ENCODE data around the gene PPL. TPM values are rescaled to one million over a fixed set of nuclear protein-coding genes. Genes with fewer than 3 reads are reported as not detected.

The PPL gene, protein sequence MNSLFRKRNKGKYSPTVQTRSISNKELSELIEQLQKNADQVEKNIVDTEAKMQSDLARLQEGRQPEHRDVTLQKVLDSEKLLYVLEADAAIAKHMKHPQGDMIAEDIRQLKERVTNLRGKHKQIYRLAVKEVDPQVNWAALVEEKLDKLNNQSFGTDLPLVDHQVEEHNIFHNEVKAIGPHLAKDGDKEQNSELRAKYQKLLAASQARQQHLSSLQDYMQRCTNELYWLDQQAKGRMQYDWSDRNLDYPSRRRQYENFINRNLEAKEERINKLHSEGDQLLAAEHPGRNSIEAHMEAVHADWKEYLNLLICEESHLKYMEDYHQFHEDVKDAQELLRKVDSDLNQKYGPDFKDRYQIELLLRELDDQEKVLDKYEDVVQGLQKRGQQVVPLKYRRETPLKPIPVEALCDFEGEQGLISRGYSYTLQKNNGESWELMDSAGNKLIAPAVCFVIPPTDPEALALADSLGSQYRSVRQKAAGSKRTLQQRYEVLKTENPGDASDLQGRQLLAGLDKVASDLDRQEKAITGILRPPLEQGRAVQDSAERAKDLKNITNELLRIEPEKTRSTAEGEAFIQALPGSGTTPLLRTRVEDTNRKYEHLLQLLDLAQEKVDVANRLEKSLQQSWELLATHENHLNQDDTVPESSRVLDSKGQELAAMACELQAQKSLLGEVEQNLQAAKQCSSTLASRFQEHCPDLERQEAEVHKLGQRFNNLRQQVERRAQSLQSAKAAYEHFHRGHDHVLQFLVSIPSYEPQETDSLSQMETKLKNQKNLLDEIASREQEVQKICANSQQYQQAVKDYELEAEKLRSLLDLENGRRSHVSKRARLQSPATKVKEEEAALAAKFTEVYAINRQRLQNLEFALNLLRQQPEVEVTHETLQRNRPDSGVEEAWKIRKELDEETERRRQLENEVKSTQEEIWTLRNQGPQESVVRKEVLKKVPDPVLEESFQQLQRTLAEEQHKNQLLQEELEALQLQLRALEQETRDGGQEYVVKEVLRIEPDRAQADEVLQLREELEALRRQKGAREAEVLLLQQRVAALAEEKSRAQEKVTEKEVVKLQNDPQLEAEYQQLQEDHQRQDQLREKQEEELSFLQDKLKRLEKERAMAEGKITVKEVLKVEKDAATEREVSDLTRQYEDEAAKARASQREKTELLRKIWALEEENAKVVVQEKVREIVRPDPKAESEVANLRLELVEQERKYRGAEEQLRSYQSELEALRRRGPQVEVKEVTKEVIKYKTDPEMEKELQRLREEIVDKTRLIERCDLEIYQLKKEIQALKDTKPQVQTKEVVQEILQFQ (N-terminal part only)
- total RNA-seq (0.05 and 0.20 TPM in 2 replicates), polyA plus RNA-seq (0.03 and 0.07 TPM in 2 replicates), polyA minus RNA-seq (0.06 and 0.27 TPM in 2 replicates), Bru-seq, nascent RNA (percentile 10 among the genes with signal in this experiment), BruChase-seq, experiment 1, labeled RNA remaining after a 6-hour chase (percentile 8 among the genes with signal in this experiment), BruChase-seq, experiment 2, labeled RNA remaining after a 2-hour chase (percentile 7 among the genes with signal in this experiment)
- 0.04 and 0.05 TPM in 2 replicates for polyA plus RNA-seq (2011; cell fraction: cytosol; rRNA removed)
- 0.07 and 0.14 TPM in 2 replicates for polyA plus RNA-seq (2011; cell fraction: nucleus; rRNA removed)
- polyA plus RNA-seq (2012), result 0.07 and 0.16 TPM in 2 replicates
- polyA minus RNA-seq (2011; cell fraction: cytosol; rRNA and poly(A)+ RNA removed), result 8.9 TPM
- 0.10 TPM in 2 replicates for polyA minus RNA-seq (2011; cell fraction: nucleus; rRNA and poly(A)+ RNA removed)
- long read RNA-seq, partial matches to known transcripts, result 0 of 1 reads
- long read RNA-seq, other reads (novel, unspliced or antisense), result 1 of 1 reads

DNA sequence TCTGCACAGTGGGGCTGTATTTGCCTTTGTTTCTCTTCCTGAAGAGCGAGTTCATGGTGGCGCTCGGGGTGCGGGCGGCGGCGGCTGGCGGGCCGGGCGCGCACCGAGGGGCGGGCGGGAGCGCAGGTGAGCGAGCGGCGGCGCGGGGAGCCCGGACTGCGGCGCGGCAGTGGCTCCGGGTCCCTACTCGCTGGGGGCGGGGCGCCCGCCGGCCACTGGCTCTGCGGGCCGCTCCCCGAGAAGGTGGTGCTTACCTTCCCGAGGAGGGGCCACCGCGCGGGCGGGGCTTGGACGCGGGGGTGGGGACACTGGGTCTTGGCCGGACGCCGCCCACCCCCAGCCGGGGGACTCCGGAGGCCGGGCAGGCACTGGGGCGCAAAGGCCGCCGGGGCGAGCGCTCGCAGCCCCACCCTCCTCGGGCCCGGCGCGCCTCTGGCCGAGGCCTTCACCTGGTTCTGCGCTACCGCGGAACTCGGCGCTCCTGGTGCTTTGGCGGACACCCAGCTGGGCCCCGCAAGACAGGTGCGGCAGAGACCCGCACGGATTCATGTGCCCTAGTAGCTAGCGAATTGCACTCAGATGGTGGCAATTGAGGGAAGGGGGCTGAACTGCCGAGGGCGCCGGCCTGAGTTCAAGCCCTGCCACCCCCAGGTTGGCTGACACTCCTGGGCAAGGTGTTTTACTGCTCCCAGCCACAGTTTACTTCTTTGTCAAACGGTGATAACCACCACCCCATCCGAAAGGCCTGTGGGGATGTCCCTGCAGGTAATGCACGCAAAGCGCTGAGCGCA, at the start of gene PPL:
TSS of gene PPL (minus strand) at position 158 of the 791 bp plus-strand sequence. CDS start at position 55, 103 bp downstream.
- H3K27ac ChIP-seq (ENCODE audit: insufficient read depth, low read depth, low read length), result no peak within 1 kb of the TSS
- no peaks in the 10 kb centered on the region for H3K79me2 ChIP-seq (ENCODE audit: control insufficient read depth, insufficient read depth, low read length)
- FAIRE-seq, result no peak
- peaks cover 3% of the 10 kb centered on the region for H3K4me1 ChIP-seq (ENCODE audit: control insufficient read depth, extremely low read depth, insufficient read depth, low read length)
- dilution Hi-C loops (cut with MboI; ENCODE audit: extremely low pct_ligation_motif_present, low sequenced_read_pairs) (no loop called here), intact Hi-C loops (cut with micrococcal nuclease) (no loop called here)
- DNase-seq (ENCODE audit: low read depth, low spot score), result no peak
- H3K4me3 ChIP-seq (replicated peaks in 1 of 3; ENCODE audit: insufficient read depth in 1 of 3, low read depth in 1 of 3, low read length in 3 of 3), result peak within 1 kb of the TSS in 1 of 3 experiments; percentile 21
- H2AFZ ChIP-seq (ENCODE audit: low read depth, low read length), result no peak within 1 kb of the TSS
- no peak for TF ChIP-seq GATA2 (IDR thresholded peaks at IDR 0.05; ENCODE audit: insufficient read depth, insufficient read length, low read depth, low read length)
- peak; percentile 57 for TF ChIP-seq EZH2 (IDR thresholded peaks at IDR 0.05; ENCODE audit: borderline replicate concordance, low read depth, low read length, severe bottlenecking)
- no peaks in the 10 kb centered on the region for H3K9me3 ChIP-seq (replicated peaks; ENCODE audit: control insufficient read depth, insufficient read depth, low read length)
- peaks cover 15 to 21% of the 10 kb centered on the region in 2 experiments for H3K27me3 ChIP-seq (ENCODE audit: control insufficient read depth in 2 of 2, insufficient read depth in 2 of 2, low read length in 2 of 2)
- H4K20me1 ChIP-seq (replicated peaks; ENCODE audit: control insufficient read depth, extremely low read depth, insufficient read depth, low read length), result no peaks in the 10 kb centered on the region
- ChIA-PET POLR2A (no interaction called here), CTCF (interaction anchor here (0.6 to 1.3 kb wide), 4 partner anchors 18 to 388 kb away, joined by 3 read pairs; partner anchors contain the start of gene SEC14L5)
- no peak within 1 kb of the TSS for H3K9ac ChIP-seq (replicated peaks; ENCODE audit: extremely low read depth, insufficient read depth, low read length)
- BruUV-seq (replicated peaks), result no TSS peak
- peak within 1 kb of the TSS; percentile 5 for H3K4me2 ChIP-seq (ENCODE audit: insufficient read depth, low read length)
- H3K36me3 ChIP-seq (ENCODE audit: control insufficient read depth in 2 of 2, extremely low read depth in 1 of 2, insufficient read depth in 2 of 2, low read length in 2 of 2), result no peaks in the 10 kb centered on the region
- no peaks in the 10 kb centered on the region for H3K9me1 ChIP-seq (replicated peaks; ENCODE audit: control insufficient read depth, extremely low read depth, insufficient read depth, low read length)
